IMR-90 (cell line): ENCODE measurements around the gene C13orf46.

Experiments
- BHLHE40 ChIP-seq: fragments of 150-350 bp; IDR thresholded peaks from 2 replicates; pipeline ENCODE4 v1.6.1; 2016; ENCODE audit warnings: mild to moderate bottlenecking, low read depth, low read length
- CHD1 ChIP-seq: IDR thresholded peaks from 2 replicates; pipeline ENCODE4 v1.6.1; 2012; ENCODE audit warnings: low read depth, low read length, improper control_type of control experiment
- POLR2A ChIP-seq: IDR thresholded peaks from 2 replicates; pipeline ENCODE4 v1.6.1; 2012; ENCODE audit warnings: mild to moderate bottlenecking, low read depth, low read length
- TF ChIP-seq, protein P1 (sequence below): conservative IDR thresholded peaks from 2 replicates; pipeline ENCODE4 v1.5.1; 2012; ENCODE audit warnings: mild to moderate bottlenecking, low read depth, low read length, improper control_type of control experiment
- TF ChIP-seq, protein P2 (sequence below): fragments of 150-350 bp; IDR thresholded peaks from 2 replicates; pipeline ENCODE4 v1.6.1; 2016; ENCODE audit warnings: low read depth, mild to moderate bottlenecking, low read length, moderate library complexity, borderline replicate concordance

DNA sequence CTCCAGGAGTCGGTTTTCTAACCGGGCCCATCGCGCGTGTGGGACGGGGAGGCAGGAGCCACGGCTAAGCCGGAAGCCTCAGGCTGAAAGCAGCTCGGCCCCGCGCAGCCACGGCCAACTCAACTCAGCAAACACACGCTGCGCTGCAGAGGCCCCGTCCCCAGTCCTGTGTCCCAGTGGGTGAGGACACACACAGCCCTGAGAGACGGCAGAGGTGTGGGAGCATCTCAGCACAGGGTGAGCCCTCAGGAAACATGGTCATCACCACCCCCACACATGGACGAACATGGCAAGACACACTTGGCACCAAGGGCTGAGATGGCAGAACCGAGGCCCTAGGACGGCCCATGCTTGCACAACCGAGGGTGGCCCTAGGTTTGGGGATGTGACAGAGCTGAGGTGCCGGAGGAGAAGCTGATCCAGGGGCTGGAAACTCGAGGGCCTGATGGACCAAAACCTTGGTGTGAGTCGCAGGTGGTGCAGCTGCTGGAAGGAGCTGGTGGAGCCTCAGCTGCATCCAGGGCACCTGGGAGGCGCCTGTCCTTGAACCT is 29.0 kb upstream of the C13orf46 start:
- TF ChIP-seq, protein P1, sequence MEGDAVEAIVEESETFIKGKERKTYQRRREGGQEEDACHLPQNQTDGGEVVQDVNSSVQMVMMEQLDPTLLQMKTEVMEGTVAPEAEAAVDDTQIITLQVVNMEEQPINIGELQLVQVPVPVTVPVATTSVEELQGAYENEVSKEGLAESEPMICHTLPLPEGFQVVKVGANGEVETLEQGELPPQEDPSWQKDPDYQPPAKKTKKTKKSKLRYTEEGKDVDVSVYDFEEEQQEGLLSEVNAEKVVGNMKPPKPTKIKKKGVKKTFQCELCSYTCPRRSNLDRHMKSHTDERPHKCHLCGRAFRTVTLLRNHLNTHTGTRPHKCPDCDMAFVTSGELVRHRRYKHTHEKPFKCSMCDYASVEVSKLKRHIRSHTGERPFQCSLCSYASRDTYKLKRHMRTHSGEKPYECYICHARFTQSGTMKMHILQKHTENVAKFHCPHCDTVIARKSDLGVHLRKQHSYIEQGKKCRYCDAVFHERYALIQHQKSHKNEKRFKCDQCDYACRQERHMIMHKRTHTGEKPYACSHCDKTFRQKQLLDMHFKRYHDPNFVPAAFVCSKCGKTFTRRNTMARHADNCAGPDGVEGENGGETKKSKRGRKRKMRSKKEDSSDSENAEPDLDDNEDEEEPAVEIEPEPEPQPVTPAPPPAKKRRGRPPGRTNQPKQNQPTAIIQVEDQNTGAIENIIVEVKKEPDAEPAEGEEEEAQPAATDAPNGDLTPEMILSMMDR: no peak
- TF ChIP-seq POLR2A (no peak), CHD1 (no peak), BHLHE40 (no peak)
- TF ChIP-seq, protein P2, sequence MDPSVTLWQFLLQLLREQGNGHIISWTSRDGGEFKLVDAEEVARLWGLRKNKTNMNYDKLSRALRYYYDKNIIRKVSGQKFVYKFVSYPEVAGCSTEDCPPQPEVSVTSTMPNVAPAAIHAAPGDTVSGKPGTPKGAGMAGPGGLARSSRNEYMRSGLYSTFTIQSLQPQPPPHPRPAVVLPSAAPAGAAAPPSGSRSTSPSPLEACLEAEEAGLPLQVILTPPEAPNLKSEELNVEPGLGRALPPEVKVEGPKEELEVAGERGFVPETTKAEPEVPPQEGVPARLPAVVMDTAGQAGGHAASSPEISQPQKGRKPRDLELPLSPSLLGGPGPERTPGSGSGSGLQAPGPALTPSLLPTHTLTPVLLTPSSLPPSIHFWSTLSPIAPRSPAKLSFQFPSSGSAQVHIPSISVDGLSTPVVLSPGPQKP: no peak
